Lower leg skin (tissue), 4 donors: ENCODE measurements around the gene DNMT3A. TPM values are rescaled to one million over a fixed set of nuclear protein-coding genes. Genes with fewer than 3 reads are reported as not detected.
A peak's percentile ranks its signal among the peaks of the same experiment; 100 is the strongest.

Source experiments
- DNase-seq, 2 donors: peaks; one replicate each; pipeline ENCODE4 v3.0.0-alpha.2; 2019; ENCODE audit warnings: low spot score in 2 of 2
- H3K4me3 ChIP-seq: fragments of 200-600 bp; sonication (generic); 2 replicates; pipeline ENCODE4 v1.5.1; 2017; ENCODE audit warnings: mild to moderate bottlenecking, low read depth; ENCODE audit not compliant: poor library complexity, severe bottlenecking
- CTCF ChIP-seq, 3 donors: fragments of 450-650 bp; IDR thresholded peaks; one replicate each; pipeline ENCODE4 v1.5.1; 2016; ENCODE audit warnings: antibody characterized with exemption in 3 of 3, mild to moderate bottlenecking in 3 of 3, moderate library complexity in 2 of 3
- POLR2A ChIP-seq, 2 donors: fragments of 450-650 bp; IDR thresholded peaks; one replicate each; pipeline ENCODE4 v1.6.1; 2016 to 2017; ENCODE audit warnings: antibody characterized with exemption in 2 of 2, mild to moderate bottlenecking in 1 of 2, moderate library complexity in 1 of 2
- WGBS, 2 donors: methylation state at CpG; one replicate each; pipeline ENCODE4 v1.1.5; 2018; 5-methylcytosine and 5-hydroxymethylcytosine counted together
- intact Hi-C: fragments of 100-400 bp; cut with DNase I; formaldehyde crosslinking; loops from one replicate; pipeline ENCODE4 v1.15.0; 2023; ENCODE audit warnings: low total_unique reads
- total RNA-seq, 4 donors: library from RNA; depleted of rRNA; stranded (reverse); fragments of >200 nt; gene quantifications; one replicate each; pipeline ENCODE4 v1.1.0, GENCODE V29; 2016

The DNMT3A gene
- total RNA-seq, 4 donors from 2014 or later = 4.3 to 7.4 (median 6.9) TPM

GRCh38 chr2:25371253-25372241 lies 29.8 kb upstream of the DNMT3A start:
- H3K4me3 ChIP-seq = no peak overlapping the region
- 94 to 96% methylated on average over 27 of the region's 27 CpGs for WGBS, 2 donors
- TF ChIP-seq POLR2A (IDR thresholded peaks at IDR 0.05) = no peak
- no peak for TF ChIP-seq CTCF (IDR thresholded peaks at IDR 0.05)
- DNase-seq = peak in 1 of 2 donors; percentile 56
- intact Hi-C loops = no loop called here

GRCh38 chr2:25369876-25370275 lies 28.2 kb upstream of the DNMT3A start:
- no peak for TF ChIP-seq POLR2A (IDR thresholded peaks at IDR 0.05)
- no peak for TF ChIP-seq CTCF (IDR thresholded peaks at IDR 0.05)
- no peak overlapping the region for H3K4me3 ChIP-seq
- peak in 1 of 2 donors; percentile 53 for DNase-seq
- WGBS, 2 donors = 78 to 86% methylated on average over 5 of the region's 5 CpGs
- intact Hi-C loops = no loop called here

GRCh38 chr2:25369439-25369838 lies 27.7 kb upstream of the DNMT3A start:
- no peak overlapping the region for H3K4me3 ChIP-seq
- TF ChIP-seq POLR2A (IDR thresholded peaks at IDR 0.05) (no peak), CTCF (IDR thresholded peaks at IDR 0.05) (no peak)
- WGBS, 2 donors = 80 to 90% methylated on average over 4 of the region's 4 CpGs
- intact Hi-C loops = no loop called here
- DNase-seq = peak in 1 of 2 donors; percentile 37

GRCh38 chr2:25368660-25369059 lies 26.9 kb upstream of the DNMT3A start:
- no peak for DNase-seq
- no peak for TF ChIP-seq POLR2A (IDR thresholded peaks at IDR 0.05)
- no peak overlapping the region for H3K4me3 ChIP-seq
- WGBS, 2 donors = 47 to 61% methylated on average over 4 of the region's 4 CpGs
- intact Hi-C loops = no loop called here

- 86% methylated on average over 9 of the region's 9 CpGs for WGBS, 2 donors
- no peak for TF ChIP-seq POLR2A (IDR thresholded peaks at IDR 0.05)
- no peak for TF ChIP-seq CTCF (IDR thresholded peaks at IDR 0.05)
- no peak for DNase-seq
- no peak overlapping the region for H3K4me3 ChIP-seq
- intact Hi-C loops = no loop called here
Measured at GRCh38 chr2:25367296-25367695, 25.6 kb upstream of the DNMT3A start.

GRCh38 chr2:25366629-25367028 lies 24.9 kb upstream of the DNMT3A start:
- WGBS, 2 donors = 91 to 95% methylated on average over 4 of the region's 4 CpGs
- TF ChIP-seq POLR2A (IDR thresholded peaks at IDR 0.05) (no peak), CTCF (IDR thresholded peaks at IDR 0.05) (no peak)
- no peak overlapping the region for H3K4me3 ChIP-seq
- intact Hi-C loops = loop anchor here (1.0 kb wide), 1 partner anchor 41 kb away; no protein-coding TSS in a partner anchor
- DNase-seq = no peak
